NCI-H345 treated with DMSO at 0.1 percent for 48 hours (cell line): Measurements from ENCODE around the gene KIF3B.
"Not testable (repeated sequence)": the region's sequence is repeated elsewhere in the genome, so short reads cannot be mapped to it uniquely, and the experiment has no call there.

ENCODE experiments used
- DNase-seq: peaks from one replicate; lab custom pipeline; 2025; ENCODE audit not compliant: unreplicated experiment; lab: John Stamatoyannopoulos, UW

Gene KIF3B

GRCh38 chr20:32246208-32246607 is 31.2 kb upstream of the KIF3B start:
- not testable (repeated sequence) for DNase-seq

GRCh38 chr20:32248043-32248442 is 29.4 kb upstream of the KIF3B start:
- DNase-seq, result no peak

GRCh38 chr20:32249030-32249738 is 28.3 kb upstream of the KIF3B start:
- no peak for DNase-seq

GRCh38 chr20:32251470-32251869 is 26.0 kb upstream of the KIF3B start:
- DNase-seq, result no peak

GRCh38 chr20:32252189-32252588 is 25.3 kb upstream of the KIF3B start:
- no peak for DNase-seq

- DNase-seq, result not testable (repeated sequence)
Measured at GRCh38 chr20:32260973-32261372, 16.5 kb upstream of the KIF3B start.

GRCh38 chr20:32261644-32262043 is 15.8 kb upstream of the KIF3B start:
- DNase-seq, result no peak

- DNase-seq, result no peak
Measured at GRCh38 chr20:32263398-32263954, 14.0 kb upstream of the KIF3B start.

- DNase-seq, result no peak
Measured at GRCh38 chr20:32271620-32272019, 5.8 kb upstream of the KIF3B start.

- DNase-seq, result no peak
Measured at GRCh38 chr20:32274359-32274758, 3.1 kb upstream of the KIF3B start.

GRCh38 chr20:32275163-32275562 is 2.3 kb upstream of the KIF3B start:
- not testable (repeated sequence) for DNase-seq

- DNase-seq, result no peak
Measured at GRCh38 chr20:32278199-32278643, 770 bp downstream of the KIF3B start.

GRCh38 chr20:32281711-32282110 is 4.3 kb downstream of the KIF3B start:
- no peak for DNase-seq

- peak; percentile 97 for DNase-seq
Measured at GRCh38 chr20:32282461-32282860, 5.0 kb downstream of the KIF3B start.

- DNase-seq, result no peak
Measured at GRCh38 chr20:32285082-32285620, 7.7 kb downstream of the KIF3B start.

- DNase-seq, result no peak
Measured at GRCh38 chr20:32285621-32286371, 8.3 kb downstream of the KIF3B start.

- DNase-seq, result no peak
Measured at GRCh38 chr20:32287231-32287638, 9.8 kb downstream of the KIF3B start.

GRCh38 chr20:32288225-32288849 is 10.9 kb downstream of the KIF3B start:
- DNase-seq, result no peak

- DNase-seq, result not testable (repeated sequence)
Measured at GRCh38 chr20:32289299-32289660, 11.8 kb downstream of the KIF3B start.

- DNase-seq, result no peak
Measured at GRCh38 chr20:32289661-32290431, 12.4 kb downstream of the KIF3B start.

- DNase-seq, result no peak
Measured at GRCh38 chr20:32291166-32291565, 13.7 kb downstream of the KIF3B start.
